SK-N-MC (cell line): Measurements from ENCODE around the gene HES7.

Experiments used
- EZH2 ChIP-seq: fragments of 200-600 bp; sonication (generic); IDR thresholded peaks from one replicate; pipeline ENCODE4 v1.6.1; 2017; ENCODE audit warnings: antibody characterized with exemption
- FOXP2 ChIP-seq: optimal IDR thresholded peaks from 2 replicates; pipeline ENCODE3; 2011; ENCODE audit warnings: mild to moderate bottlenecking, moderate library complexity; ENCODE audit not compliant: insufficient read depth; ENCODE audit errors: extremely low read length, control extremely low read depth
- POLR2AphosphoS5 ChIP-seq: IDR thresholded peaks from 2 replicates; pipeline ENCODE4 v1.6.1; 2012; ENCODE audit warnings: mild to moderate bottlenecking, low read depth, low read length, borderline replicate concordance

GRCh38 chr17:8110907-8111306, 13.0 kb downstream of the HES7 start:
- TF ChIP-seq POLR2AphosphoS5 (no peak), EZH2 (no peak), FOXP2 (no peak)
